Occipital lobe (tissue), 2 donors: ENCODE data around the gene HK1. TPM values are rescaled to one million over a fixed set of nuclear protein-coding genes. Genes with fewer than 3 reads are reported as not detected.
"Not testable (repeated sequence)": the region's sequence is repeated elsewhere in the genome, so short reads cannot be mapped to it uniquely, and the experiment has no call there.

ENCODE experiments used
- DNase-seq: peaks from one replicate; lab custom pipeline; 2025; lab: John Stamatoyannopoulos, UW
- total RNA-seq: library from RNA; depleted of rRNA; stranded (reverse); fragments of >200 nt; gene quantifications from one replicate; pipeline ENCODE4 v1.2.3, GENCODE V29; 2014

The HK1 gene
- total RNA-seq, 1 donor from 2014 or later = 98.4 TPM

DNA sequence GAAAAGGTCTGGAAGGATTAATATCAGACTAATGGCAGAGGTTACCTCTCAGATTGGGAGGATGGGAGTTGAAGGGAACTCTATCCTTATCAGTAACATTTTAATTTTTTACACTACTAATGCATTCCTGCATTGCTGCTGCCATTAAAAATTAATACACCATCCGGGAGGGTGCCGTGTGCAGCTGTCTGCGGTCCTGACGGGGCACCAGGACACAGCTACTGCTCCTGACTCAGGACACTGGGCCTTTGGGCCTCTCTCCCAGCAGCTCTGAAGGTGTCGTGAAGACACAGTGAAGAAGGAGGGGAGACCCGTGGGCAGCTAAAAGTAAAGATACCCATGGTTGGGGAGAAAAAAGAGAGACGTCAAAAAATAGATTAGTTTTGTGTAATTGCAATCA is 23.4 kb upstream of the HK1 start:
- no peak for DNase-seq

DNA sequence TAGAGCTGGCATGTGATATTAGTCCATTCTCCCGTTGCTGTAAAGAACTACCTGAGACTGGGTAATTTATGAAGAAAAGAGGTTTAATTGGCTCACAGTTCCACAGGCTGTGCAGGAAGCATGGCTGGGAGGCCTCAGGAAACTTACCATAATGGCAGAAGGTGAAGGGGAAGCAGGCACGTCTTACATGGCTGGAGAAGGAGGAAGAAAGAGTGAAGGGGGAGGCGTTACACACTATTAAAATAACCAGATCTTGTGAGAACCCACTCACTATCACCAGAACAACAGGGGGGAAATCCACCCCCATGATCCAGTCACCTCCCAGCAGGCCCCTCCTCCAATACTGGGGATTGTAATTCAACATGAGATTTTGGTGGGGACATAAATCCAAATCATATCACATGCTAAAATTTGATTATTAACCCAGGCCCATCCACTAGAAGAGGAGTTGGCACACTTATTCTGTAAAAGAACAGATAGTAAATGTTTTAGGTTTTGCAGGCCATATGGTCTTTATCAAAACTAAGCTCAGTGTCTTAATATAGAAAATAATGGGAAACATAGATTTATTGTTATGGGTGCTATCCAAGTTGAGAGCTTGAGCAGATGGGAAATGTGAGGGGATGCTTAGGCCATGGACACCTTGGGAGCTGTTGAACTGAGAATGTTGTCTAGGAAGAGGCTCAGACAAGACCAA is 18.6 kb upstream of the HK1 start:
- DNase-seq = no peak

DNA sequence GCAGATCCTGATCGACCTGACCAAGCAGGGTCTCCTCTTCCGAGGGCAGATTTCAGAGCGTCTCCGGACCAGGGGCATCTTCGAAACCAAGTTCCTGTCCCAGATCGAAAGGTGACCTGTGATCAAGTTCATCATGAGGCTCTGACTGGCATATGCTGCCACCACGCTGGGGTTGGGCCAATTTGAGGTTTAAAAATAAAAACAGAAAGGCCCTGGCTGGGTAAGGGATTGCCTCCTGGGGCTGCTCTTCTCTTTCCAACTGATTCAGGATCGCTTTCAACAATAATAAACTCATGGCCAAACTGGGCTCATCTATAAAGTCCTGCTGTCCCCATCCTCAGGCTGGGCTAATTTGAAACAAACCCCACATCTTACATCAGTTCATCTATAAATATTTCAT is 17.1 kb upstream of the HK1 start:
- DNase-seq = no peak

DNA sequence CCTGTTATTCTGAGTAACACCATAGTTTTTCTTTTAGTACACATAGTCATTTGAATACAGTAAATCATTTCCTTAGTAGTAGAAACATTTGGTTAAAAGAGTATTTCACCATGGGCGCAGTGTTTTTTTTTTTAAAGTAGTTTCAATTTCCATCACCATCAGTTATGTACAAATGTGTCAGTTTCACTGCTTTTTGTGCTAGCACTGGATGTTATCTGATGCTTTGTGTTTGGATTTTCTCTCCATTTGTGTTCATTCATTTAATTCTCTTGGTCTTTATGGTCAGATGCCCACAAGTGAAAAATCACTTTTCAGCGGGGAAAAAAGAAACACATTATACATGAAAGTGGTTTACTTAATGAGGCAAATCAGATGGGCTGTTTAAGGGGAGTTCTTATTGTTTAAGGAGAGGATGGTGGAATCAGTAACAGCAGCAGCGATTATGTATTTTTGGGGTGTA is 16.0 kb upstream of the HK1 start:
- no peak for DNase-seq

DNA sequence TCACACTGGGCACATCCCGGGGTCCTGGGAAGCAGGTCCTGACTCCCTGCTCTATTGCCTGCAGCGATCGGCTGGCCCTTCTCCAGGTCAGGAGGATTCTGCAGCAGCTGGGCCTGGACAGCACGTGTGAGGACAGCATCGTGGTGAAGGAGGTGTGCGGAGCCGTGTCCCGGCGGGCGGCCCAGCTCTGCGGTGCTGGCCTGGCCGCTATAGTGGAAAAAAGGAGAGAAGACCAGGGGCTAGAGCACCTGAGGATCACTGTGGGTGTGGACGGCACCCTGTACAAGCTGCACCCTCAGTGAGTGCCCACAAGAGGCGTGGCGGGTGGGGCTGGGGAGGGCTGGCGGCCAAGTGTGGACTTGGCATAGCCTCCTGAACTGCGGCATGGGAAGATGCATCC is 12.8 kb upstream of the HK1 start:
- no peak for DNase-seq

DNA sequence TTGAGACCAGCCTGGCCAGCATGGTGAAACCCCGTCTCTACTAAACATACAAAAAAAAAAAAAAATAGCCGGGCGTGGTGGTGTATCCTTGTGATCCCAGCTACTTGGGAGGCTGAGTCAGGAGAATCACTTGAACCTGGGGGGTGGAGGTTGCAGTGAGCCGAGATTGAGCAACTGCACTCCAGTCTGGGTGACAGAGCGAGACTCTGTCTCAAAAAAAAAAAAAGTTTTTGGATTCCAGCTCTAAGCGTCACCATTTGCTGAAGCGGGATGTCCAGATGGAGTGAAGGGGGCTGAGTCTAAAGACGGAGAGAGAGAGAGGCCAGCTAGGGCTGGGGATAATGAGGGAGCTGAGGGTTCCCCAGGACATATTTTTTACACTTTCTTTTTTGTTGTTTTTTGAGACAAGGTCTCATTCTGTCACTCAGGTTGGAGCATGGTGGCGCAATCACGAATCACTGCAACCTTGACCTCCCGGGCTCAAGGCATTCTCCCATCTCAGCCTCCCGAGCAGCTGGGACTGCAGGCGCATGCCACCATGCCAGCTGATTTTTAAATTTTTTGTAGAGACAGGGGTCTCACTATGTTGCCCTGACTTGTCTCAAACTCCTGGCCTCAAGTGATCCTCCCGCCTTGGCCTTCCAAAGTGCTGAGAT is 9.4 kb upstream of the HK1 start:
- no peak for DNase-seq

DNA sequence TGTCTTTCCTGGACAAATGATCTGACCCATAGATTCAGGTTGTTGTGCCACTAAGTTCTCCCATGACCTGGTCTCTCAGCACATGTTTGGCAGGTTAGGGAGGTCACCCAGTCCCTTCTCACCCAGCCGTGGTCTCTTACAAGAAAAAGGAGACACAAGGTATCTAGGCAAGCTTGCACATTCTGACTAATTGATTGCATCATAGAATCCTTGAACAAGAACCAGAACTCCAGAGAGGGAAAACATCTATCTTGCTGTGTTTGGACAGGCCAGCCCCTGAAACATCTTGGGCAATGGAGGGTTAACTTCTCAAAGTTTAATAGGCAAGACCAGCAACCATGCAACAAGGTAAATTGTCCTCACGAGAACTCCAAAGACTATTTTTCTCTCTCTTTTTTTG is 8.5 kb upstream of the HK1 start:
- DNase-seq = no peak

DNA sequence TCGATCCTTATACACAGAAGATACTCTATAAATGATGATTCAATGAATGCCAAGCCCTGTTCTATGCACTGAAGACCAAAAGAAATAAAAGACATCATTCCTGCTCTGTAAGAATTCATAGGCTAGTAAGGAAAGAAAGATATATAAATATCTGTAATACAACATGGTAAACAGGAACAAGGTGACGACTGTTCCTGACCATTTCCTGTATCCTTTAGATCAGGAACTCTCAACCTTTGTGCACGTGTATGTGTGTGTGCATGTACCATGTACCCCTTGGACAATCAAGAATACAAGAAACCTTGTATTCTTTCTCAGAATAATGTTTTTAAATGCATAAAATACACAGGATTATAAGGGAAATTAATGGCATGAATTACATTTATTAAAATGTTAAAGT is 7.3 kb upstream of the HK1 start:
- no peak for DNase-seq

DNA sequence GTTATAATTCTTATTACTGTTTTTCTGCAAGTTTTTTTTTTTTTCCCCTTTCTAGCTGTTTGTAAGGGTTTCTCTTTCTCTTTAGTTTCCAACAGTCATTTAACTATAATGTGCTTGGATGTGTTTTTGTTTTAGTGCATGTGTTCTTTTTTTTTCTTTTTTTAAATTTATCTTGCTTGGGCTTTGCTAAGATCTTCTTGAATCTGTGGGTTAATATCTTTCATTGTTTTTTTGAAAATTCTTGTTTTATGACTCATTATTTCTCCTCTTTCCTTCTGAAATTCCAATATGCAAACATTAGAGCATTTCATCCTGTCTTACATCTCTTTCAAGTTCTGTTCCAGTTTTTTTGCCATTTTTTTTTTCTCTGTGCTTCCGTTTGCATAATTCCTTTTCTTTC is 5.7 kb upstream of the HK1 start:
- no peak for DNase-seq

DNA sequence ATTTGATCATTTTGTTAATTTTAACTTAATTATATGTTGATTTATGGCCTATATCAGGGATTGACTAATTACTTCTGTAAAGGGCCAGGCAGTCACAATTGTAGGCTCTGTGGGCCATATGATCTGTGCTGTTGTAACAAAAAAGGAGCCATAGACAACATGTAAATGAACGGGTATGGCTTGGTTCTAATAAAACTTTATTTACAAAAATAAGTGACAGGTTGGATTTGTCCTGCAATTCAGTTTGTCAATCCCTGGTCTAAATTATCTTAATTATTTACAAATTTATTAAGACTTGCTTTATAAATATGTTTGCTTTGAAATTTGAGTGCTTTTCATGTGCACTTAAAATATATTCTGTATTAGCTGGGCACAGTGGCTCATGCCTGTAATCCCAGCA is 2.9 kb upstream of the HK1 start:
- no peak for DNase-seq

DNA sequence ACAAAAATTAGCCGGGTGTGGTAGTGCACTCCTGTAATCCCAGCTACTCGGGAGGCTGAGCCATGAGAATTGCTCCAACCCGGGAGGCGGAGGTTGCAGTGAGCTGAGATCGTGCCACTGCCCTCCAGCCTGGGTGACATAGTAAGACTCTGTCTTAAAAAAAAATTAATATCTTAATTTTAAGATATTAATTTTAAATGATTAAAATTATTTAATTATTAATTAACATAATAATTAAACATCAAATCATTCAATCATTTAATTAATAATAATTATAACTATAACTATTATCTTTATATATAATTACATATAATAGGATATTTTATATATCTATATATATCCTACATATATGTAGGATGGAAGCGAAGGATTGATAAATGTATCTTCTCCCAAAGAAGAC is 1.8 kb upstream of the HK1 start:
- DNase-seq = no peak

DNA sequence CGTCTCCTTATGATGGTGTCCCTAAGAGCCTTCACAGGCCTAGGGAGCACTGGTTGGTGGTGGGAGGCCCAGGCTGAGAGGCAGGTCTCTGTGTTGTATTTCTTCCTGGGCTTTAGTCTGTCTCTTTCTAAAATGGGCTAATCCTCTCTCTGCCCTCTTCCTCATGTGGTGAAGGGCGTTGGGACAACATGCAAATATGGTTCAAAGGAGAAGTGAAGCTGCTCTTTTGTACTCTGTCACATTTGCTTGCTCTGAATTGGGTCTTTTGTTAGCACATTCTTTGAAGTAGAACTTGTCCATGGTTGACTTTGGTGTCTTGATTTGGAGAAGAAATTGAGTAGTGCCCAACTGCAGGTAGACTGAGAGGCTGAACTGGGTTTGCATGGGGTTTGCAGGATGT is 814 bp downstream of the HK1 start:
- DNase-seq = no peak

DNA sequence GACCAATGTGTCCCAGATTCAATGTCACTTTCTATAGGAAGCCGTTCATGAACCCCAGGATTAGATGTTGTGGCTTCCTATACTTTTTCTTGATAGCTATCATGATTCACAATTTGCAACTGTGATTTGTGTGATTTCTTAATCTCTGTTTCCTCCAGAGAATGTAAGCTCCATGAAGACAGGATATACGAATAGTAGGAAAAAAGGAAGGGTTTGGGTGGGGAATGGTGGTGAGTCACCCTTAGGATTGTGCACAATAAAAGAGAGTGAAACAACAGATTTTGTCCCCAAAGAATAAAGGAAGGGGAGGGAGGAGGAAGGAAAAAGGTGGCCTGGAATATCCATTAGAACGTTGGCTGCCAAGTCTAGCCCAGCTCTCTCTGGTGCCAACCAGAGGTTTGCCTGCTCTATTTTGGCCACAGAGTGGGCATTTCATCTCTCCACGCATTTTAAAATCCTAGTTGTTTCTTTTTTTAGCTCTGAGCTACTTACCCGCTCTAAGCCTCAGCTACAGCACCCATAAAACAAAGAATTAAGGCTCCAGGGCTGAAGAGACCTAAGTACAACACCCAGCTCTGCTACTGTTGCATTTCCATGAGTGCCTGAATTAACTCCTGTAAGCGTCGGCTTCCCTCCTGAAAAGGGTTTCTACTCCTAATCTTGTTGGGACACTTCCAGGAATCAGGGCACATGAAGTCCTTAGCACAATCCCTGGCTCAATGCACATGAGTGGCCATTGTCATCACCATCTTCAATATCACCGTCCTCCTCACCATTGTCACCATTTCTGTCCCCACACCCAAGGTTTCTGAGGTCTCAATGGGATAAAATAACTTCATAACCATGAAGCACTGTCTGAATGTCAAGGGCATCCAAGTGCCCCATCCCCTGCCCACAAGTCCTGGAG is 3.5 kb downstream of the HK1 start:
- no peak for DNase-seq

DNA sequence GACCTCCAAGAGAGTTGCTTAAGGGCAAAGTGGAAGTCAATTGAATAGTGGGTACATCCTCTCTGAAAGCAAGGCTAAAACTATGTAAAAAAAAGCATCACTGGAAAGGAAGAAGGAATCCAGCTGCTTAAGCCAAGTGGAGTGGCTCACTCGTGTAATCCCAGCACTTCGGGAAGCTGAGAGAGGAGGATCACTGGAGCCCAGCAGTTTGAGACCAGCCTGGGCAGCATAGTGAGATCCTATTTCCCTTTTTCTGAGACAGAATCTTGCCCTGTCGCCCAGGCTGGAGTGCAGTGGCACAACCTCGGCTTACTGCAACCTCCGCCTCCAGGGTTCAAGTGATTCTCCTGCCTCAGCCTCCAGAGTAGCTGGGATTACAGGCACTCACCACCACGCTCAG is 6.1 kb downstream of the HK1 start:
- not testable (repeated sequence) for DNase-seq

DNA sequence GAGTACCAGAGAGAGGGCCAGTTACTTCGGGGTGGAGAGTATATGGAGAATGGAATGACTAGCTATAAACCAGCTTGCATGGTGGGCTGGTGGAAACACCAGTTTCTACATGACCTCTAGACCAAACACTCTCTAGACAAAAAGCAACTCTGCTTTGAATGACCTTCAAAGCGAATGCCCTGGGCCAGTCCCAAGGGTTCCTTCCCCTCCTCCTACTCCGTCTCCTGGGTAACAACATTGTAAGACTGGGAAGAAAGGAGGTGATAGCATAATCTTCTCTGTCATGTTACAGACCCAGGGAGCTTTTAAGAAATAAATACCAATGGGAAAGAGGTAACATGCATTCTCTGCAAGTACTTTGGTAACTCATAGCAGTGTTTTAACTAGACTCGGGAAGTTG is 7.4 kb downstream of the HK1 start:
- DNase-seq = no peak

DNA sequence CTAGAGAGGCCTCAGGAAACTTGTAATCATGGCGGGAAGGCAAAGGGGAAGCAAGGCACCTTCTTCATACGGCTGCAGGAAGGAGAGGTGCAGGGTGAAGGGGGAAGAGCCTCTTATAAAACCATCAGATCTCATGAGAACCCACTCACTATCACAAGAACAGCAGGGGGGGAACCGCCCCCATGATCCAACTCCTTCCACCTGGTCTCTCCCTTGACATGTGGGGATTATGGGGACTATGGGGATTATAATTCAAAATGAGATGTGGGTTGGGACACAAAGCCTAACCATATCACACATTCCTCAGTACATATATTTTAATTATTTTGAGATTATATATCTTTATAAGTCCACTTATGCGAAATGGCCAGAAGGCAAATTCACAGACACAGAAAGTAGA is 8.9 kb downstream of the HK1 start:
- no peak for DNase-seq

DNA sequence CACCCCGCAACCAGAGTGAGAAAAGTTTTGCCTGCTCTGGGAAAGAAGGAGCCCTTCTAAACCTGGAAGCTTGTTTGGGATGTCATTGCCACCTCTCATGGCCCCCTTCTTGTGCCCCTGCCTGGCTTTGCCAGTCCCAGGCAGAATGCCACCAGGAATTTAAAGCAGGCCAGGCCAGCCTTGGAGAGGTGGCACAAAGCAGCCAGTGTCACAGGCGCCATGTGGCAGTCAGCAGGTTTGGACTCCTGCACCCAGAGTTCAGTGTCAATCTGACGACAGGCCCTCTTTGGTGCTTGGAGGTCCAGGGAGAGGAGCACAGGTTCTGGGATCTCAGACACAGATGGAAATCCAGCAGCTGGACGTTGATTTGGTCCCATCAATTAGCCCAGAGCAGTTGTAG is 12.7 kb downstream of the HK1 start:
- no peak for DNase-seq

DNA sequence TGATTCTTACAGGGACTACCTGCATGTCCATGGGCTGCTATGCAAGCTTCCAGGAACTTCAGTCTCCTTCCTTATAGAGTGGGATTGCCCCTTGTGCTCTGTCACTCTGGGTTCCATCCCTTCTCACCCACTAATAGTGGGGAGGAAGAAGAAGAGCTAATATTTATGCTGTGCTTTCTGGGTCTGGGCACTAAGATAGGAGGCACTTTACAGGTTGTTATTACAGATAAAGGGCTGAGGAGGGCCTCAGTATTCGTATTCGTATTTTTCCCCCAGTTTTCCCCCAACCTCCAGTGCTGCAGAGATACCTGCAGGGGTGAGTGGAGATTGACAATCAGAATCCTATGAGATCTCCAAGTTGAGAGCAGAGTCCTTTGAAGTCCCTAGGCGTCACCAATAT is 14.2 kb downstream of the HK1 start:
- DNase-seq = no peak

DNA sequence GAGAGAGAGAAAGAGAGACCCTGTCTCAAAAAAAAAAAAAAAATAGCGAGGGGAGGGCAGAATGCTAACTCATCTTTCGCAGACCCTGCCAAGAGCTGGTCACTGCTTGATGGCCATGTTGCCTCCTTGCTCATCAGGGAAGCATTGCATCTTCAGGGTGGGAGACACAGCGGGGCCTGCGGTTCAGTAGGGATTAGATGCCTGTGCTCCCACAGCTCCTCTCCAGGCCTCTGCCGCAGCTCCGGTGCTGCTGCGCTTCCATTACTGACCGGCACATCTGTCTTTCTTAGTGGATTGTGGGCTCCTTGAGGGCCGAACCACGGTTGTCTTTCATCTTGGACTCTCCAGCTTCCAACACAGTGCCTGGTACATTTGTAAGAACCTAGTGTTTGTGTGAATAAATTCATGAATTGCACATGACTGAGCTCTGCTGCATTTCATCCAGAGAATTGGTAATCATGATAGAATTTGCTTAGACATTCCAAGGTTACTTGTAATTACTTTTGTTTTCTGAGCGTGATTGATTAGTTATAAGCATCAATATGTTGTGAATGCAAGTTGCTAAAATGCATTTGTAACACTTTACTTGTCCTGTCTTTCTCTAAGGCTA is 16.8 kb downstream of the HK1 start:
- no peak for DNase-seq

DNA sequence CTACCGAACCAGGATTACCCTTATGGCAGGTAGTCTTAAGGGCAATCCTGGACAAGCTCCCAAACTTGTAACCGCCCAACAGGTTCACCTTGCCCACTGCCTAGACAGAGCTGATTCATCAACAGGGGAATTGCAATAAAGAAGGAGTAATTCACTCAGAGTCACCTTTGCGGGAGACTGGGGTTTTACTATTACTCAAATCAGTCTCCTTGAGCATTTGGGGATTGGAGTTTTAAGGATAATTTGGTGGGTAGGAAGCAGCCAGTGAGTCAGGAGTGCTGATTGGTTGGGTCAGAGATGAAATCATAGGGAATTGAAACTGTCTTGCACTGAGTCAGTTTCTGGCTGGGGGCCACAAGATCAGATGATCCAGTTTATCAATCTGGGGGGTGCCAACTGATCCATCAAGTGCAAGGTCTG is 25.3 kb downstream of the HK1 start:
- DNase-seq = no peak

DNA sequence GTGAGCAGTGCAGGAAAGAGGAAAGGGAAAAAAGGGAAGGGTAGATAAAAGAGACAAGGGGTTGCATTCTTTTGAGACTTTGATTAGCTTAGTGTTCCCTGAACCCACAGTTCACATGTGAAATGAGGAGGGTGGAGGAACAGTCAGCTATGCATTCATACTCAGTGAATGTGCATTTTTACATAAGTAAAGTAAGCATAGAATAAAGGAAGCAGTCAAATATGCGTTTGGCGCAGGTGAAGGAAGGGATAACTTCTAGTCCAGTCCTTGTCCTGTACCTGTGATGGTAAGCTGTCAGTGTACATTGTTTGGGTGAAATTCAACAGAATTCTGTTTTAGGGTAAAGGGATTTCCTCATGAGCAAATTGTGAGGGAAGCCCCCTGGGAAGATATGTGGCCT is 28.1 kb downstream of the HK1 start:
- no peak for DNase-seq

DNA sequence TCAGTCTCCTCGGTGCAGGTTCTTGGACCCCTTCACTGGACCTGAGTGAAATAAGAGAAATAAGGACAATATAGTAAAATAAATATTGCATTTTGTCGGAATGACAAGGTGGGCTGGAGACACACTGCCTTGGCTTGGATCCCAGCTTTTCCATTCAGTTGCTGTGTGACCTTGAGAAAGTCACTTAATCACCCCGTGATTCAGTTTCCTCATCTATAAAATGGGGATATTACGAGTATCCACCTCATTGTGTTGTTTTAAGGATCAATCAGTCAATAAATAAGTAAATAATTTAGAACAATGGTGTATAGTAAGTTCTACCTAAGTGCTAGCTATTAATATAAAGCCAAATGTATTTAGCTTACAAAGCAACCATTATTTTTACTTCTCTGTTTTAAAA is 29.1 kb downstream of the HK1 start:
- DNase-seq = no peak
